DOHH2 (cell line): ENCODE data around the gene ABTB2.
A peak's percentile ranks its signal among the peaks of the same experiment; 100 is the strongest.

Experiments
- H3F3A ChIP-seq: fragments of 200-600 bp; sonication (generic), shearing (Covaris generic); 2 replicates; pipeline ENCODE4 v1.6.0; 2016; ENCODE audit warnings: antibody characterized with exemption, mild to moderate bottlenecking; ENCODE audit not compliant: control insufficient read depth, insufficient read depth
- H3K27ac ChIP-seq: fragments of 200-600 bp; sonication (generic); 2 replicates; pipeline ENCODE4 v1.5.1; 2014; ENCODE audit warnings: low read depth, mild to moderate bottlenecking, low read length, moderate library complexity
- H3K27me3 ChIP-seq: fragments of 200-600 bp; sonication (generic); 2 replicates; pipeline ENCODE4 v1.6.1; 2014; ENCODE audit warnings: mild to moderate bottlenecking, low read length, mixed read lengths; ENCODE audit not compliant: control insufficient read depth
- H3K36me3 ChIP-seq: fragments of 200-600 bp; sonication (generic); 2 replicates; pipeline ENCODE4 v1.6.1; 2014; ENCODE audit warnings: mild to moderate bottlenecking, low read length, moderate library complexity, mixed read lengths; ENCODE audit not compliant: control insufficient read depth
- H3K4me1 ChIP-seq: fragments of 200-600 bp; sonication (generic); 2 replicates; pipeline ENCODE4 v1.6.1; 2014; ENCODE audit warnings: mild to moderate bottlenecking, low read length, mixed read lengths; ENCODE audit not compliant: control insufficient read depth
- H3K4me2 ChIP-seq: fragments of 200-600 bp; sonication (generic); 2 replicates; pipeline ENCODE4 v1.6.0; 2014; ENCODE audit warnings: mild to moderate bottlenecking, low read length, moderate library complexity
- H3K4me3 ChIP-seq: fragments of 200-600 bp; sonication (generic); 2 replicates; pipeline ENCODE4 v1.5.1; 2014; ENCODE audit warnings: mild to moderate bottlenecking, low read length, mixed read lengths
- H3K79me2 ChIP-seq: fragments of 200-600 bp; sonication (generic); 2 replicates; pipeline ENCODE4 v1.6.1; 2014; ENCODE audit warnings: mild to moderate bottlenecking, low read length, mixed read lengths; ENCODE audit not compliant: control insufficient read depth
- H3K9me2 ChIP-seq: fragments of 200-600 bp; sonication (generic); replicated peaks from 2 replicates; pipeline ENCODE4 v1.6.1; 2014; ENCODE audit warnings: mild to moderate bottlenecking, low read length, mixed read lengths; ENCODE audit not compliant: control insufficient read depth
- H3K9me3 ChIP-seq: fragments of 200-600 bp; sonication (generic); 2 replicates; pipeline ENCODE4 v1.6.1; 2014; ENCODE audit warnings: antibody characterized with exemption, low read length, mixed read lengths; ENCODE audit not compliant: control insufficient read depth, insufficient read depth
- H4K20me1 ChIP-seq: fragments of 200-600 bp; sonication (generic); 2 replicates; pipeline ENCODE4 v1.6.0; 2014; ENCODE audit warnings: low read depth, mild to moderate bottlenecking, antibody characterized with exemption, low read length, moderate library complexity; ENCODE audit not compliant: control insufficient read depth, insufficient read depth
- CTCF ChIP-seq: fragments of 200-600 bp; sonication (generic); IDR thresholded peaks from one replicate; pipeline ENCODE4 v1.5.1; 2014; ENCODE audit warnings: antibody characterized with exemption, mild to moderate bottlenecking, low read depth, low read length; ENCODE audit not compliant: poor library complexity, severe bottlenecking
- EZH2phosphoT487 ChIP-seq: fragments of 200-600 bp; sonication (generic); IDR thresholded peaks from 2 replicates; pipeline ENCODE4 v1.6.1; 2017; ENCODE audit warnings: borderline replicate concordance, mild to moderate bottlenecking, antibody characterized with exemption, low read length, moderate library complexity, mixed read lengths

The ABTB2 gene

GRCh38 chr11:34154059-34154875 is 203.5 kb downstream of the ABTB2 start:
- Histone ChIP-seq H3K27me3 (no peaks in the 10 kb centered on the region), H3K4me3 (no peak overlapping the region), H3K36me3 (peaks cover 45% of the 10 kb centered on the region), H3K9me2 (no peaks in the 10 kb centered on the region), H4K20me1 (peaks cover 9% of the 10 kb centered on the region; the same call in 1 of the 2 replicates), H3F3A (no peaks in the 10 kb centered on the region), H3K9me3 (no peaks in the 10 kb centered on the region), H3K4me2 (peak overlapping the region; percentile 20; the same call in 1 of the 2 replicates), H3K4me1 (peaks cover 29% of the 10 kb centered on the region), H3K79me2 (no peaks in the 10 kb centered on the region), H3K27ac (no peak overlapping the region)
- TF ChIP-seq CTCF: no peak
- no peak for TF ChIP-seq EZH2phosphoT487

GRCh38 chr11:34151916-34152845 is 205.6 kb downstream of the ABTB2 start:
- Histone ChIP-seq H3K9me2 (no peaks in the 10 kb centered on the region), H3K36me3 (peaks cover 66% of the 10 kb centered on the region), H3K4me1 (peaks cover 29% of the 10 kb centered on the region), H3K4me2 (no peak overlapping the region), H3F3A (no peaks in the 10 kb centered on the region), H3K27me3 (no peaks in the 10 kb centered on the region), H3K4me3 (no peak overlapping the region), H3K9me3 (no peaks in the 10 kb centered on the region), H3K79me2 (no peaks in the 10 kb centered on the region), H3K27ac (no peak overlapping the region), H4K20me1 (peaks cover 9% of the 10 kb centered on the region; the same call in 1 of the 2 replicates)
- TF ChIP-seq CTCF: no peak
- TF ChIP-seq EZH2phosphoT487: no peak

GRCh38 chr11:34151166-34151565 is 206.6 kb downstream of the ABTB2 start:
- no peaks in the 10 kb centered on the region for H3K9me3 ChIP-seq
- H3K9me2 ChIP-seq: no peaks in the 10 kb centered on the region
- no peak overlapping the region for H3K4me2 ChIP-seq
- H4K20me1 ChIP-seq: peaks cover 9% of the 10 kb centered on the region; the same call in 1 of the 2 replicates
- H3K79me2 ChIP-seq: no peaks in the 10 kb centered on the region
- TF ChIP-seq CTCF (no peak), EZH2phosphoT487 (no peak)
- peaks cover 76% of the 10 kb centered on the region for H3K36me3 ChIP-seq
- H3K4me3 ChIP-seq: no peak overlapping the region
- H3F3A ChIP-seq: no peaks in the 10 kb centered on the region
- H3K27ac ChIP-seq: no peak overlapping the region
- H3K4me1 ChIP-seq: peaks cover 29% of the 10 kb centered on the region
- H3K27me3 ChIP-seq: no peaks in the 10 kb centered on the region
